ENCODE results near the gene ZBTB22. TPM values are rescaled to one million over a fixed set of nuclear protein-coding genes. Genes with fewer than 3 reads are reported as not detected.
A peak's percentile ranks its signal among the peaks of the same experiment; 100 is the strongest.

The ZBTB22 gene
- total RNA-seq, 1 donor from 2014 or later, result 8.2 TPM

GRCh38 chr6:33315793-33316602 lies 1.5 kb downstream of the ZBTB22 start:
- no peak for TF ChIP-seq CTCF (conservative IDR thresholded peaks at IDR 0.05; ENCODE audit: low read depth, low read length)
- H3K4me3 ChIP-seq (ENCODE audit: low read depth, low read length), result no peak overlapping the region
- DNase-seq (ENCODE audit: low read depth), result no peak

GRCh38 chr6:33314943-33315792 lies 2.4 kb downstream of the ZBTB22 start:
- DNase-seq (ENCODE audit: low read depth), result no peak
- H3K4me3 ChIP-seq (ENCODE audit: low read depth, low read length), result peak overlapping the region; percentile 74
- TF ChIP-seq CTCF (conservative IDR thresholded peaks at IDR 0.05; ENCODE audit: low read depth, low read length), result no peak

- H3K4me3 ChIP-seq (ENCODE audit: low read depth, low read length), result peak overlapping the region; percentile 74
- no peak for DNase-seq (ENCODE audit: low read depth)
- TF ChIP-seq CTCF (conservative IDR thresholded peaks at IDR 0.05; ENCODE audit: low read depth, low read length), result no peak
Measured at GRCh38 chr6:33314515-33314942, 3.0 kb downstream of the ZBTB22 start.

GRCh38 chr6:33313709-33314514 lies 3.6 kb downstream of the ZBTB22 start, which contains the start of gene TAPBP:
TAPBP (minus strand) TSS chr6:33314078; CDS start chr6:33314041, 37 bp downstream.
- peak within 1 kb of the TSS; percentile 74 for H3K4me3 ChIP-seq (ENCODE audit: low read depth, low read length)
- TF ChIP-seq CTCF (conservative IDR thresholded peaks at IDR 0.05; ENCODE audit: low read depth, low read length), result no peak
- no peak for DNase-seq (ENCODE audit: low read depth)

- H3K4me3 ChIP-seq (ENCODE audit: low read depth, low read length), result peak overlapping the region; percentile 74
- no peak for TF ChIP-seq CTCF (conservative IDR thresholded peaks at IDR 0.05; ENCODE audit: low read depth, low read length)
- no peak for DNase-seq (ENCODE audit: low read depth)
Measured at GRCh38 chr6:33313105-33313708, 4.3 kb downstream of the ZBTB22 start.
